GM21717 (cell line): ENCODE measurements around the gene CYTH2.
"Not testable (repeated sequence)": the region's sequence is repeated elsewhere in the genome, so short reads cannot be mapped to it uniquely, and the experiment has no call there.

Experiments used
- ATAC-seq: cut with Tn5 transposase; IDR thresholded peaks from one replicate; pipeline ENCODE4 v1.9.1; 2021; ENCODE audit warnings: mild to moderate bottlenecking, moderate library complexity; ENCODE audit not compliant: unreplicated experiment

CYTH2 gene

DNA sequence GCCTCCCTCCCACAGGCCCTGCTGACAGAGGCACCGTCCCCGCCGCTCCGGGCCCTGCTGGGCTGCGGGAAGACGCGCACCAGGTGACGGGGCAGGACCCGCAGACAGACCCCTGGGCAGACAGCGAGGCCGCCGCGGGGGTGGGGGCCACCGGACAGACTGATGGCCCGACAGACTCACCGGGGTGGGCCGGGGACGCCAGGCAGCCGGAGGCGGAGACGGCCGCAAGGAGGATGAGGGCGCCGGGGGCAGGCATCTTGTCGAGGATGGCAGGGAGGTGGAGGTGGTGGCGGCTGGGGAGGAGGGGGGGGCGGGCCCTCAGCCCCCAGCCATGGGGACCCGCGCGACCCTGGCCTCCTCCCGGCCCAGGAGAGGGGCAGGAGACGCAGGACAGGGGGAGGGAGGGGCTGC is 42.2 kb downstream of the CYTH2 start:
- no peak for ATAC-seq

- no peak for ATAC-seq
These were observed 42.8 kb downstream of the CYTH2 start, which contains the start of gene LMTK3 for GRCh38 chr19:48511800-48512503. TSS of gene LMTK3 (minus strand) at chr19:48511835. CDS start at chr19:48511576, 259 bp downstream.

- no peak for ATAC-seq
These were observed 43.5 kb downstream of the CYTH2 start for GRCh38 chr19:48512504-48513288.

DNA sequence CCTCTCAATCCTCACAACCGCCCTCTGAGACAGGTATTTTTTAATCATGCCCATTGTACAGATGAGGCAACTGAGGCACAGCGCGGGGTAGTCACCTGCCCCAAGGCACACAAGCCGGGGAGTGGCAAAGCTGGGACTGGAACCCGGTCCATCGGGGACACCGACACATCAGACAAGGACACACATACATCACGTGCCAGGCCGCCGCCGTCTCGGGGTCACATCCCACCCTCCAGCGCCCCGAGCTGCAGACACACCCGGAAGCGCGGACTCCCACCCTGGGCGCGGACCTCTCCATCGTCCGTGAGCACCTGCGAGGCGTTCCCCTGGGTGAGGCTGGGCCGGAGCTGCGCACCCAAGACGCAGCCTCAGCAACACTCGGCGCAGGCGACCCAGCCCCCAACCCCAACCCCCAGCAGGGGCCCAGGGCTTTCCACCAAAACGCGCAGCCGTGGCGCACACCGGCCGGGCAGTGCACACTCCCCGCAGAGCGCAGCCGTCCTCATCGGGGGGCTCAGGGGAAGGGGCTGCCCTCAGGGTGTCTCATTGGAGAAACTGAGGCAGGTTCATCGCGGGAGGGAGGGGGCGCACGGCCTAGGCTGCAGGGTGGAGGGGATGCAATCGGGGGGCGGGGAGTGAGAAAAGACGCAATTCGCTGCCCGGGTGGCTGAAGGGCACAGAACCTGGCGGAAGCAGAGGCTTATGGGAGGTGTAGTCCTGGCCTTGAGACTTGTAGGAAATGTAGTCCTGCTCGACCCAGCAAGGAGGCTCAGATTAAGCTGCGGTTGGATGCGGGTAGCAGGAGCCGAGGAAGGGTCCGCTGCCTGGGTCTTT is 44.3 kb downstream of the CYTH2 start:
- ATAC-seq, result no peak

- ATAC-seq, result no peak
These were observed 44.9 kb downstream of the CYTH2 start for GRCh38 chr19:48514123-48514458.

GRCh38 chr19:48516536-48516935 is 47.4 kb downstream of the CYTH2 start:
- no peak for ATAC-seq

DNA sequence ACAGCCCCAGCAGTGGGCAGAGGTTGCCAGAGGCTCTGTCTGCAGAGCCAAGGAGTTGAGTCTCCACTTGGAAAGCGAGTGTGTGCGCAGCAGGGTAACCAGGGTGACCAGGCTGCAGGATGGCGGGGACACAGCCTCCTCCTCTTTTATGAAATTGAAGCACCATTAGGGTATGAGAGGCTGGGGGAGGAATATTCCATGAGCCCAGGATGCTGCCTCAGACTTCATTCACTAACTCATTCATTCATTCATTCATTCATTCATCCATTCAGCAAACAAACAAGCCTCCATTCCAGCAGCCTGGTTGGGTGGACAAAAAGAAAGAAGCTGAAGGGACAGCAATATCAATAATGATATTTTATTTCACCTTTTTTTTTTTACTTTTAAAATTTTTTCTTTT is 49.0 kb downstream of the CYTH2 start:
- ATAC-seq, result no peak

DNA sequence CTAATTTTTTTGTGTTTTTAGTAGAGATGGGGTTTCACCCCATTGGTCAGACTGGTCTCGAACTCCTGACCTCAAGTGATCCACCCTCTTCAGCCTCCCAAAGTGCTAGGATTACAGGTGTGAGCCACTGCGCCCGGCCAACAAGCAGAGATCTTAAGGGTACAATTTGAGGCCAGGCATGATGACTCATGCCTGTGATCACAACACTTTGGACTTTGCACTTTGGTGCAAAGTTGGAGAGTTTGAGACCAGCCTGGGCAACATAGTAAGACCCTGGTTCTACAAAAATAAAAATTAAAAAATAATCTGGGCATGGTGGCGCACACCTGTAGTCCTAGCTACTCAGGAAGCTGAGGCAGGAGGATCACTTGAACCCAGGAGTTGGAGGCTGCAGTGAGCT is 50.3 kb downstream of the CYTH2 start:
- not testable (repeated sequence) for ATAC-seq

GRCh38 chr19:48520134-48520533 is 51.0 kb downstream of the CYTH2 start:
- ATAC-seq, result no peak

- no peak for ATAC-seq
These were observed 55.1 kb downstream of the CYTH2 start for GRCh38 chr19:48524221-48524620.

GRCh38 chr19:48524732-48525131 is 55.6 kb downstream of the CYTH2 start:
- no peak for ATAC-seq

DNA sequence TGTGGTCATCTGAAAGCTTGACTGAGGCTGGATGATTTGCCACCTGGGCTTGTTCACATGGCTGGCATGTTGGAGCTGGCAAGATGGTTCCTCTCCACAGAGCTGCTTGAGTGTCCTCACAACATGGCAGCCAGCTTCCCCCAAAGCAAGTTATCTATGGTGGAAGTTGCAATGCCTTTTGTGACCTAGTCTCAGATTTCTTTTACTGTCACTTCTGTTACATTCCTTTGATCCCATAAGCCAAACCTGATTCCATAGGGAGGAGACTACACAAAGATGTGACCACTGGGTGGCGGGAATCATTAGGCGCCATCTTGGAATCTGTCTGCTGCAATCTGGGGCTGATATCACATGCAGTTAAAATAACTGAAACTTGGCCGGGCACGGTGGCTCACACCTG is 60.0 kb downstream of the CYTH2 start:
- no peak for ATAC-seq

- ATAC-seq, result no peak
These were observed 61.0 kb downstream of the CYTH2 start for GRCh38 chr19:48530066-48530720.

DNA sequence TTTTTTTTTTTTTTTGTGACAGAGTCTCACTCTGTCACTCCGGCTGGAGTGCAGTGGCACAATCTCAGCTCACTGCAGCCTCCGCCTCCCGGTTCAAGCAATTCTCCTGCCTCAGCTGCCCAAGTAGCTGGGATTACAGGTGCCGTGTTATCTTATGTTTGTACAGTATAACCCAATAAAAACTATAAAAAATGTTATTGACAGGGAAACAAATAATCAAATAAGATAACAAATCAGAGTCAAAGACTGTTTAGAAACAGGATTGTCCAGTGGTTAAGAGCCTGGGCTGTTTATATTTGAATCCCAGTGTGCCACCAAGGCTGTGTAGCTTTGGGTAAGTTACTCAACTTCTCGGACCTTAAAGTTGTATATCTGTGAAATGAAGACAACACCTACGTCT is 61.6 kb downstream of the CYTH2 start:
- no peak for ATAC-seq
